ENCODE data around the gene TNFRSF19. TPM values are rescaled to one million over a fixed set of nuclear protein-coding genes. Genes with fewer than 3 reads are reported as not detected.

TNFRSF19 gene
- total RNA-seq, 1 donor from 2014 or later = not detected

DNA sequence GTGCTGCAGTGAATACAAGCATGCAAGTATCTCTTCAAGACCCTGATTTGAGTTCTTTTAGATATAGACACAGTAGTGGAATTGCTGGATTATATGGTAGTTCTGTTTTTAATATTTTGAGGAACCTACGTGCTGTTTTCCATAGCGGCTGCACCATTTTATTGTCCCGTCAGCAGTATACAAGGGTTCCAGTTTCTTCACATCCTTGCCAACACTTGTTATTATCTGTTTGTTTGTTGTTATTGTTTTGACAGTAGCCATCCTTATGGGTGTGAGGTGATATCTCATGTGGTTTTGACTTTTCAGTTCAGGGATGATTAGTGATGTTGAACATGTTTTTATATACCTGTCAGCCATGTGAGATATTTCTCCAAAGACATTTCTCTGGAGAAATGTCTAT lies 53.2 kb downstream of the TNFRSF19 start:
- H3K27me3 Mint-ChIP-seq = peaks cover 6% of the 10 kb centered on the region

DNA sequence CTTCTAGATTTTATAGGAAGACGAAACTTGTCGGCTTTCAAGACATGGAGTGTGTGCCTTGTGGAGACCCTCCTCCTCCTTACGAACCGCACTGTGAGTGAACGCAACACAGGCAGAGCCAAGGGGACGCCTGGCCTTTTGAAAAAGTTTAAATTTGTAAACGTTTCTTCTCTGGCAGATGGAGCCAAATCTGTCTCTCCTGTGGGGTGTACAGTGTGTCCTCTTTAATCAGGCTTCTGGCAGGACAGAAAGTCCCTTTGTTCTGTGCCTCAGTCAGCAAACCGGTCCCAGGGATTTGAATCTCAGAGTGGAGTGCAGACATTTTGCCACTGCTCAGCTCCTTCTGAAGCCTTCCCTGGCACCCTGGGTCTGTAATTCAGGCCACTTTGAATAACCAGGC lies 56.5 kb downstream of the TNFRSF19 start:
- no peak overlapping the region for H3K4me3 Mint-ChIP-seq
- TF ChIP-seq, protein P1, sequence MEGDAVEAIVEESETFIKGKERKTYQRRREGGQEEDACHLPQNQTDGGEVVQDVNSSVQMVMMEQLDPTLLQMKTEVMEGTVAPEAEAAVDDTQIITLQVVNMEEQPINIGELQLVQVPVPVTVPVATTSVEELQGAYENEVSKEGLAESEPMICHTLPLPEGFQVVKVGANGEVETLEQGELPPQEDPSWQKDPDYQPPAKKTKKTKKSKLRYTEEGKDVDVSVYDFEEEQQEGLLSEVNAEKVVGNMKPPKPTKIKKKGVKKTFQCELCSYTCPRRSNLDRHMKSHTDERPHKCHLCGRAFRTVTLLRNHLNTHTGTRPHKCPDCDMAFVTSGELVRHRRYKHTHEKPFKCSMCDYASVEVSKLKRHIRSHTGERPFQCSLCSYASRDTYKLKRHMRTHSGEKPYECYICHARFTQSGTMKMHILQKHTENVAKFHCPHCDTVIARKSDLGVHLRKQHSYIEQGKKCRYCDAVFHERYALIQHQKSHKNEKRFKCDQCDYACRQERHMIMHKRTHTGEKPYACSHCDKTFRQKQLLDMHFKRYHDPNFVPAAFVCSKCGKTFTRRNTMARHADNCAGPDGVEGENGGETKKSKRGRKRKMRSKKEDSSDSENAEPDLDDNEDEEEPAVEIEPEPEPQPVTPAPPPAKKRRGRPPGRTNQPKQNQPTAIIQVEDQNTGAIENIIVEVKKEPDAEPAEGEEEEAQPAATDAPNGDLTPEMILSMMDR (IDR thresholded peaks at IDR 0.05) = no peak
- ChIA-PET CTCF (no interaction called here), POLR2A (no interaction called here)
- DNase-seq = no peak
- ATAC-seq (ENCODE audit: low read depth) = no peak
- no peaks in the 10 kb centered on the region for H3K9me3 Mint-ChIP-seq
- peaks cover 12% of the 10 kb centered on the region for H3K27me3 Mint-ChIP-seq
- no peak overlapping the region for H3K27ac Mint-ChIP-seq
- no peaks in the 10 kb centered on the region for H3K4me1 Mint-ChIP-seq
- intact Hi-C loops (cut with micrococcal nuclease) = no loop called here
- no peaks in the 10 kb centered on the region for H3K36me3 Mint-ChIP-seq (ENCODE audit: low read depth)

More for the DNA sequence above, 53.2 kb downstream of the TNFRSF19 start:
- ChIA-PET POLR2A (no interaction called here), CTCF (no interaction called here)
- Mint-ChIP-seq H3K27ac (no peak overlapping the region), H3K9me3 (no peaks in the 10 kb centered on the region), H3K4me1 (no peaks in the 10 kb centered on the region), H3K36me3 (ENCODE audit: low read depth) (no peaks in the 10 kb centered on the region), H3K4me3 (no peak overlapping the region)
- no peak for DNase-seq
- ATAC-seq (ENCODE audit: low read depth) = no peak
- intact Hi-C loops (cut with micrococcal nuclease) = no loop called here
- TF ChIP-seq, protein P1 (IDR thresholded peaks at IDR 0.05) = no peak

DNA sequence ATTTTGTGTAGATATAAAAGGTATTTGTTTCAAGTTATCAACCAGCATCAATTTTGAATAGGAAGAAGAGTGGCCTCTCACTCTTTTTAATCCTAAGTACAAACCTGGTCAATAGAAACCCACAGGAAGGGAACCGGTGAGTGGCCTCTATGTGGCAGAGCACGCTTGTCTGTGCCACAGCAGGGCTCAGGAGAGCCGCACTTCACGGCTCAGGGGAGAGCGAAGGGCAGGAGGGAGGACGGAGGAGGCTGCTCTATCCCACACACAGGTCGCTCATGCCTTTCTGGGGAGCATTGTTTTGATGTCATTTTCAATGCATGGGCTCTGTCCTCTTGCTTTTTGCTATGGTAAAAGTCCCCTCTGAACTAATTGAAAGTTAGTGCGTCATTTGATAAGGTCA lies 57.2 kb downstream of the TNFRSF19 start:
- CTCF ChIA-PET = no interaction called here
- H3K36me3 Mint-ChIP-seq (ENCODE audit: low read depth) = no peaks in the 10 kb centered on the region
- intact Hi-C loops (cut with micrococcal nuclease) = no loop called here
- no peak overlapping the region for H3K4me3 Mint-ChIP-seq
- POLR2A ChIA-PET = no interaction called here
- DNase-seq (no peak), ATAC-seq (ENCODE audit: low read depth) (no peak)
- peaks cover 12% of the 10 kb centered on the region for H3K27me3 Mint-ChIP-seq
- H3K9me3 Mint-ChIP-seq = no peaks in the 10 kb centered on the region
- TF ChIP-seq, protein P1 (IDR thresholded peaks at IDR 0.05) = no peak
- no peak overlapping the region for H3K27ac Mint-ChIP-seq
- no peaks in the 10 kb centered on the region for H3K4me1 Mint-ChIP-seq

DNA sequence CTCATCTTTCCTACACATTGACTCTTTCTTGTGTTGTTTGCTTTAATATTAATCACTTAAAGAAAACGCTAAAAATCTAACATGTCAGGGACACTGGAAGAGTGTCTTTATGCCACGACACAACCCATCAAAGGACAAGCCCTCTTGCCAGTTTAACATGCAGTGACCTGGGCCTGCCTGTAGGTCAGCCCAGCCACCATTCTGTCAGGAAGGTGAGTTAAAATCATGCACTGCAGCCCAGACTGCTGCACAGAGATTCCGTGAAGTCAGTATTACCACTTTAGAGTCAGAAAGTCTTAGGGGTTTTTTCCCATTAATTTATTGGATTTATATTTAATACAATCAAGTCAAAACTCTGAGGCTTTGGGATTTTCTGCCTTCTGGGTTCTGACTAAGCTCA lies 58.0 kb downstream of the TNFRSF19 start:
- H3K4me3 Mint-ChIP-seq = no peak overlapping the region
- TF ChIP-seq, protein P1 (IDR thresholded peaks at IDR 0.05) = no peak
- ATAC-seq (ENCODE audit: low read depth) (no peak), DNase-seq (no peak)
- intact Hi-C loops (cut with micrococcal nuclease) = no loop called here
- H3K4me1 Mint-ChIP-seq = no peaks in the 10 kb centered on the region
- H3K9me3 Mint-ChIP-seq = no peaks in the 10 kb centered on the region
- peaks cover 12% of the 10 kb centered on the region for H3K27me3 Mint-ChIP-seq
- H3K36me3 Mint-ChIP-seq (ENCODE audit: low read depth) = no peaks in the 10 kb centered on the region
- no peak overlapping the region for H3K27ac Mint-ChIP-seq
- ChIA-PET CTCF (no interaction called here), POLR2A (no interaction called here)

DNA sequence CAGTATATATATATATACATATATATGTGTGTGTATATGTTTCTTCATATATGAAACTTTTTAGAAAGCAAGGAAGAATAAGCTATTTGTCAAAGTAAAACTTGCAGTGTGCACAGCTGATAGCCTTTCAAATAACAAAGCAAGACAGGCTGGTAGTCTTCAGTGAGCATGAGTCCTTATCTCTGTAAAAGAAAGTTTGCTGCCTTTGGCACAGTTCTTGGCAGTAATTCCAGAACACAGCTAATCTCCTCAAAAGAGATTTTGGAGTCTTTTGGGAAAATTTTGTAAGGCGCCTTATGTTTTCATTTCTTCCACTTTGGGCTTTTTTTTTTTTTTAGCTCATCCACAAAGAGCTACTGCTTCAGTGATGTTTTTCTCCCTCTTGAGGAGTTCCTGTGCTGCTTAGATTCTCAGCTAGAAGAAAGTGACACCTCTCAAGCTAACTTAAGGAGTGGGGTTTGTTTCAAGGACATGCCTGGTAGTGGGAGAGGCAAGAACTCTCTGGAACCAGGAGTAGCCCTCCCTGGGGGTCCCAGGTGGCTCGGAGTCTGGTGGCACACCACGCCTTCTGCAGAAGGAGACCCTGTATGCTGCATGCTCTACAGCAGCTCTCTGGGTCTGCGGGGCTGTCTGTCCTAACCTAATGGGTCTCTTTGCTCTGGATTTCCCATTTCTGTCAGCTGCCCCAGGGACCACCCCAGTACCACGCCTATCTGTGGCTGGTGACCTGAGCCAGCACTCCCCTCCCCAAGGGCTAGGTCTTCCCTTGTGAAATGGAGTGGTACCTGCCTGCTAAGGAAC lies 58.8 kb downstream of the TNFRSF19 start:
- no peaks in the 10 kb centered on the region for H3K4me1 Mint-ChIP-seq

More for the DNA sequence above, 58.8 kb downstream of the TNFRSF19 start:
- H3K27ac Mint-ChIP-seq = no peak overlapping the region
- ChIA-PET CTCF (no interaction called here), POLR2A (no interaction called here)
- H3K9me3 Mint-ChIP-seq = no peaks in the 10 kb centered on the region
- intact Hi-C loops (cut with micrococcal nuclease) = no loop called here
- no peaks in the 10 kb centered on the region for H3K36me3 Mint-ChIP-seq (ENCODE audit: low read depth)
- H3K4me3 Mint-ChIP-seq = no peak overlapping the region
- peaks cover 12% of the 10 kb centered on the region for H3K27me3 Mint-ChIP-seq
- ATAC-seq (ENCODE audit: low read depth) = no peak
- TF ChIP-seq, protein P1 (IDR thresholded peaks at IDR 0.05) = no peak
- no peak for DNase-seq
